HCT116 (cell line): ENCODE data around the gene NTSR1. TPM values are rescaled to one million over a fixed set of nuclear protein-coding genes. Genes with fewer than 3 reads are reported as not detected.

Source experiments
- ATAC-seq: fragments of 200-7000 bp; cut with Tn5 transposase; 2 replicates; pipeline ENCODE4 v1.9.1; 2020; ENCODE audit warnings: mild to moderate bottlenecking, moderate library complexity
- BruUV-seq: library from RNA; stranded (reverse); fragments of 400-500 nt; replicated peaks from 2 replicates; lab custom pipeline; 2021; lab: Mats Ljungman, UMichigan
- CTCF ChIA-PET: fragments of 300-600 bp; sonication (Branson Sonifier 250); formaldehyde crosslinking; loops from one replicate; lab custom pipeline; 2021; ENCODE audit warnings: antibody characterized with exemption; lab: Charles Lee
- POLR2A ChIA-PET: fragments of 300-600, 350-600 bp; sonication (Branson Sonifier 250); formaldehyde crosslinking; loops from one replicate; lab custom pipeline; 2021; ENCODE audit warnings: antibody characterized with exemption; lab: Charles Lee
- RAD21 ChIA-PET, 2 experiments: fragments of 300-600 bp; sonication (Branson Sonifier 250); formaldehyde crosslinking; loops; one replicate each; lab custom pipeline; 2023; ENCODE audit warnings: low total read pairs in 2 of 2; ENCODE audit not compliant: uncharacterized antibody in 2 of 2, unreplicated experiment in 2 of 2, low non-redundant PET in 1 of 2; lab: Charles Lee
- DNase-seq: peaks from one replicate; pipeline ENCODE4 v3.0.0-alpha.2; 2010; ENCODE audit warnings: low read depth, low spot score
- H2AFZ ChIP-seq: fragments of 200-600 bp; shearing (Covaris generic), sonication (generic); 2 replicates; pipeline ENCODE4 v1.6.1; 2017; ENCODE audit warnings: low read depth, mixed run types, mixed read lengths, antibody characterized with exemption, low read length; ENCODE audit not compliant: poor library complexity, severe bottlenecking
- H3K27ac ChIP-seq: 2 replicates; pipeline ENCODE4 v1.5.1; 2012; ENCODE audit warnings: low read depth, low read length
- H3K27me3 ChIP-seq: fragments of 200-600 bp; sonication (generic); 2 replicates; pipeline ENCODE4 v1.6.1; 2016; ENCODE audit warnings: mixed run types, low read length, mixed read lengths; ENCODE audit not compliant: insufficient read depth
- H3K36me3 ChIP-seq, 2 experiments: fragments of 200-500 bp in 1 of 2; fragments of 200-600 bp in 1 of 2; sonication (Bioruptor generic) in 1 of 2; sonication (generic) in 1 of 2; 2 replicates each; pipeline versions ENCODE4 v1.5.1 to v1.6.1; 2014 to 2016; ENCODE audit warnings: low read length in 2 of 2, inconsistent platforms in 1 of 2, mixed read lengths in 1 of 2, mixed run types in 1 of 2; ENCODE audit not compliant: insufficient read depth in 2 of 2, control insufficient read depth in 1 of 2
- H3K4me1 ChIP-seq, 2 experiments: fragments of 200-600 bp in 1 of 2; sonication (generic) in 1 of 2; 2 replicates each; pipeline versions ENCODE4 v1.5.1 to v1.6.1; 2012 to 2017; ENCODE audit warnings: low read length in 2 of 2, inconsistent platforms in 1 of 2, mild to moderate bottlenecking in 1 of 2, mixed read lengths in 1 of 2, mixed run types in 1 of 2, moderate library complexity in 1 of 2; ENCODE audit not compliant: insufficient read depth in 2 of 2, control insufficient read depth in 1 of 2
- H3K4me2 ChIP-seq: fragments of 200-600 bp; sonication (generic); 2 replicates; pipeline ENCODE4 v1.6.1; 2017; ENCODE audit warnings: mixed run types, low read length, mixed read lengths
- H3K4me3 ChIP-seq, 2 experiments: fragments of 200-600 bp in 1 of 2; sonication (generic) in 1 of 2; replicated peaks in 1 of 2; 2 replicates each; pipeline ENCODE4 v1.5.1; 2011 to 2016; ENCODE audit warnings: low read length in 2 of 2, control low read depth in 1 of 2, low read depth in 1 of 2, mild to moderate bottlenecking in 1 of 2, mixed read lengths in 1 of 2, mixed run types in 1 of 2
- H3K79me2 ChIP-seq: fragments of 200-600 bp; sonication (generic); 2 replicates; pipeline ENCODE4 v1.6.1; 2017; ENCODE audit warnings: mild to moderate bottlenecking, mixed run types, low read length, moderate library complexity, mixed read lengths; ENCODE audit not compliant: insufficient read depth
- H3K9ac ChIP-seq: fragments of 200-600 bp; sonication (generic); 2 replicates; pipeline ENCODE4 v1.6.1; 2016; ENCODE audit warnings: low read length, mixed read lengths
- H3K9me2 ChIP-seq: fragments of 200-600 bp; sonication (generic), shearing (Covaris generic); 2 replicates; pipeline ENCODE4 v1.6.1; 2017; ENCODE audit warnings: mixed run types, mild to moderate bottlenecking, moderate library complexity; ENCODE audit not compliant: insufficient read depth
- H3K9me3 ChIP-seq, 2 experiments: fragments of 200-500 bp in 1 of 2; fragments of 200-600 bp in 1 of 2; sonication (Bioruptor generic) in 1 of 2; sonication (generic) in 1 of 2; 2 replicates each; pipeline ENCODE4 v1.6.1; 2014 to 2017; ENCODE audit warnings: low read length in 2 of 2, mixed read lengths in 2 of 2, inconsistent platforms in 1 of 2, low read depth in 1 of 2, mild to moderate bottlenecking in 1 of 2, mixed run types in 1 of 2, moderate library complexity in 1 of 2; ENCODE audit not compliant: control insufficient read depth in 1 of 2, insufficient read depth in 1 of 2
- H4K20me1 ChIP-seq: fragments of 200-600 bp; sonication (generic), shearing (Covaris generic); 2 replicates; pipeline ENCODE4 v1.6.1; 2017; ENCODE audit warnings: mixed run types, mild to moderate bottlenecking, moderate library complexity; ENCODE audit not compliant: insufficient read depth
- ATF3 ChIP-seq: IDR thresholded peaks from 2 replicates; pipeline ENCODE4 v1.6.1; 2012
- CBX3 ChIP-seq: IDR thresholded peaks from 2 replicates; pipeline ENCODE4 v1.6.1; 2012; ENCODE audit warnings: low read depth
- CEBPB ChIP-seq: IDR thresholded peaks from 2 replicates; pipeline ENCODE4 v1.6.1; 2012; ENCODE audit warnings: low read depth
- ELF1 ChIP-seq: IDR thresholded peaks from 2 replicates; pipeline ENCODE4 v1.6.1; 2012; ENCODE audit warnings: low read depth, borderline replicate concordance
- EZH2 ChIP-seq: fragments of 200-600 bp; sonication (generic); IDR thresholded peaks from 2 replicates; pipeline ENCODE4 v1.6.1; 2017; ENCODE audit warnings: antibody characterized with exemption, mixed run types
- EZH2phosphoT487 ChIP-seq: fragments of 200-600 bp; IDR thresholded peaks from 2 replicates; pipeline ENCODE4 v1.6.1; 2018; ENCODE audit warnings: antibody characterized with exemption, borderline replicate concordance
- FOSL1 ChIP-seq: IDR thresholded peaks from 2 replicates; pipeline ENCODE4 v1.6.1; 2012; ENCODE audit warnings: low read depth
- JUND ChIP-seq: IDR thresholded peaks from 2 replicates; pipeline ENCODE4 v1.6.1; 2012
- MAX ChIP-seq: IDR thresholded peaks from 2 replicates; pipeline ENCODE4 v1.6.1; 2012
- POLR2A ChIP-seq: IDR thresholded peaks from 2 replicates; pipeline ENCODE4 v1.7.0; 2011; ENCODE audit warnings: borderline replicate concordance; ENCODE audit not compliant: insufficient read depth, insufficient read length; ENCODE audit errors: extremely low read depth
- POLR2AphosphoS5 ChIP-seq: IDR thresholded peaks from 2 replicates; pipeline ENCODE4 v1.6.1; 2011; ENCODE audit warnings: mild to moderate bottlenecking, low read depth, low read length, moderate library complexity
- RAD21 ChIP-seq: IDR thresholded peaks from 2 replicates; pipeline ENCODE4 v1.6.1; 2012; ENCODE audit warnings: low read depth, mild to moderate bottlenecking
- REST ChIP-seq: IDR thresholded peaks from 2 replicates; pipeline ENCODE4 v1.6.1; 2012; ENCODE audit warnings: low read depth
- SIN3A ChIP-seq: IDR thresholded peaks from 2 replicates; pipeline ENCODE4 v1.6.1; 2012; ENCODE audit warnings: low read depth
- SP1 ChIP-seq: IDR thresholded peaks from 2 replicates; pipeline ENCODE4 v1.6.1; 2012; ENCODE audit warnings: low read depth
- SRF ChIP-seq: IDR thresholded peaks from 2 replicates; pipeline ENCODE4 v1.6.1; 2012; ENCODE audit warnings: low read depth
- YY1 ChIP-seq: IDR thresholded peaks from 2 replicates; pipeline ENCODE4 v1.6.1; 2011; ENCODE audit warnings: low read length, low read depth, moderate library complexity, mild to moderate bottlenecking; ENCODE audit not compliant: insufficient replicate concordance; ENCODE audit errors: extremely low read depth
- ZFX ChIP-seq: fragments of 450-650 bp; IDR thresholded peaks from 2 replicates; pipeline ENCODE4 v1.6.1; 2017
- ZNF274 ChIP-seq: fragments of 200-500 bp; sonication (Bioruptor generic); IDR thresholded peaks from 2 replicates; pipeline ENCODE4 v1.6.1; 2014; ENCODE audit warnings: mild to moderate bottlenecking, low read depth, low read length, inconsistent platforms
- intact Hi-C: fragments of 100-400 bp; cut with micrococcal nuclease; formaldehyde crosslinking; loops from 2 replicates; pipeline ENCODE4 v1.10.0; 2022
- total RNA-seq: library from RNA; stranded (reverse); gene quantifications from one replicate; pipeline ENCODE4 v1.2.1, GENCODE V29; 2021; ENCODE audit not compliant: unreplicated experiment
- TF ChIP-seq, protein P1 (sequence below), 3 experiments: fragments of 200-600 bp in 1 of 3; sonication (generic) in 1 of 3; IDR thresholded peaks in 2 of 3; conservative IDR thresholded peaks in 1 of 3; 2 replicates each; pipeline ENCODE4 v1.5.1; 2012 to 2017; ENCODE audit warnings: low read depth in 2 of 3, low read length in 2 of 3, antibody characterized with exemption in 1 of 3, borderline replicate concordance in 1 of 3, control low read depth in 1 of 3, mild to moderate bottlenecking in 1 of 3, mixed read lengths in 1 of 3, mixed run types in 1 of 3, moderate library complexity in 1 of 3; ENCODE audit not compliant: insufficient read depth in 1 of 3

The NTSR1 gene
- total RNA-seq, 1 experiment from 2014 or later, result 187 TPM

DNA sequence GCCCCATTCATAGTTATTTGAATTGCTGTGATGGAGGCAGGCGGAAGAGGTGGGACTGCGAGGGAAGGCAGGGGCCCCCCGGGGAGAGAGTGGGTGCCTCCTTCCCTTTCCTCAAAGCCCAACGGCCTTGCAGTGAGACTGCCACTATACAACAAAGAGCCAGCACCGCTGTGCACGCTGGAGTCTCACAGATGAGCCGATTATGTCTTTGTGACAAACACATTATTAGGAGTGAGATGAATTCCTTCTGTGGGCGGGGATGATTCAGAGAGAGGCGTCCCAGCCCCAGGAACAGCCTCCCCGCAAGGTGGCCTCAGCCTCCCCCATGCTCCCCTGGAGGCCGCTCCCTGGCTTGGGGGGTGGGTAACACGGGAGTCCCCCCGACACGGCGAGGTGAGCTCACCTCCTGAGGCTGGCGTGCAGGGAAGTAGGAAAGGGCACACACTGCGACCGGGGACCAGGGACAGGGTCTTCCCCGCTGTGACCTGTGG, 26.7 kb downstream of the NTSR1 start (continued):
- TF ChIP-seq POLR2AphosphoS5, result peak; percentile 84
- TF ChIP-seq FOSL1, result no peak
- no peak for TF ChIP-seq EZH2phosphoT487
- TF ChIP-seq ZFX, result no peak
- TF ChIP-seq ELF1, result no peak
- TF ChIP-seq EZH2, result no peak
- no peak for TF ChIP-seq SRF
- no peak for TF ChIP-seq MAX
- no peak for TF ChIP-seq YY1
- TF ChIP-seq ZNF274, result no peak
- no peak for TF ChIP-seq ATF3

DNA sequence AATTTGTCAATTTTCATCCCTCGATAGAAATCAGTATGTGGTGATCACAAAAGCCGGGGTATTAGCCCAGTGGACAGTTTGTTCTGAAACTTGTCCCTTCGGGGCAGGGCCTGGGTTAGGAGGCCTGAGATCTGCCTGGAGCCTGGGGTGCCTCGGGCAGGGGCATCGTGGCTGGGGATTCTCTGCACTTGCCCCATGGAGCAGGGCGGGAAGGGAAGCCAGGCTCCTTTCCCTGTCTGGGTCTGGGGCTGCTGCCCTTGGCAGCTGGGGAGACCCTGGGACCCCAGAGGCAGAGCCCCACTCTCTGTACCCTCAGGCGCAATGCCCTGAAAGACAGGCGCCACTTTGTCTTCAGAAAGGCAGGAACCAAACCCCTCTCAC, 27.4 kb downstream of the NTSR1 start:
- H3K79me2 ChIP-seq, result peaks cover 88% of the 10 kb centered on the region
- no peaks in the 10 kb centered on the region for H3K9me3 ChIP-seq
- H3K27ac ChIP-seq, result peak overlapping the region; percentile 100
- H2AFZ ChIP-seq, result no peak overlapping the region
- peaks cover 88 to 100% of the 10 kb centered on the region in 2 experiments for H3K4me1 ChIP-seq
- intact Hi-C loops, result no loop called here
- ATAC-seq (no peak), DNase-seq (no peak)
- peak overlapping the region; percentile 77 for H3K4me2 ChIP-seq
- H3K36me3 ChIP-seq, result peaks cover 0 to 40% of the 10 kb centered on the region in 2 experiments; a peak in 1 of 4 replicates
- CTCF ChIA-PET, result no interaction called here
- peak overlapping the region; percentile 77 for H3K9ac ChIP-seq
- H3K4me3 ChIP-seq, result peak overlapping the region; percentile 38 to 43; a peak in 3 of 4 replicates
- RAD21 ChIA-PET, result interaction anchor here in 1 of 2 experiments (0.6 kb wide), 1 partner anchor 29 kb away, joined by 4 read pairs; no protein-coding TSS in a partner anchor
- TSS peak; percentile 30 for BruUV-seq
- POLR2A ChIA-PET, result interaction anchor here (0.5 to 2.4 kb wide), 4 partner anchors 12 to 28 kb away, joined by 3 to 14 read pairs (median 3); partner anchors contain the start of gene NTSR1
- no peaks in the 10 kb centered on the region for H4K20me1 ChIP-seq
- no peaks in the 10 kb centered on the region for H3K9me2 ChIP-seq
- no peaks in the 10 kb centered on the region for H3K27me3 ChIP-seq
- TF ChIP-seq CBX3 (no peak), POLR2A (no peak), CEBPB (no peak), ZFX (no peak), SRF (no peak), SP1 (no peak), MAX (no peak), JUND (no peak), EZH2phosphoT487 (no peak), SIN3A (no peak), ATF3 (no peak), EZH2 (no peak), RAD21 (no peak), REST (no peak), ELF1 (no peak)
- TF ChIP-seq, protein P1, sequence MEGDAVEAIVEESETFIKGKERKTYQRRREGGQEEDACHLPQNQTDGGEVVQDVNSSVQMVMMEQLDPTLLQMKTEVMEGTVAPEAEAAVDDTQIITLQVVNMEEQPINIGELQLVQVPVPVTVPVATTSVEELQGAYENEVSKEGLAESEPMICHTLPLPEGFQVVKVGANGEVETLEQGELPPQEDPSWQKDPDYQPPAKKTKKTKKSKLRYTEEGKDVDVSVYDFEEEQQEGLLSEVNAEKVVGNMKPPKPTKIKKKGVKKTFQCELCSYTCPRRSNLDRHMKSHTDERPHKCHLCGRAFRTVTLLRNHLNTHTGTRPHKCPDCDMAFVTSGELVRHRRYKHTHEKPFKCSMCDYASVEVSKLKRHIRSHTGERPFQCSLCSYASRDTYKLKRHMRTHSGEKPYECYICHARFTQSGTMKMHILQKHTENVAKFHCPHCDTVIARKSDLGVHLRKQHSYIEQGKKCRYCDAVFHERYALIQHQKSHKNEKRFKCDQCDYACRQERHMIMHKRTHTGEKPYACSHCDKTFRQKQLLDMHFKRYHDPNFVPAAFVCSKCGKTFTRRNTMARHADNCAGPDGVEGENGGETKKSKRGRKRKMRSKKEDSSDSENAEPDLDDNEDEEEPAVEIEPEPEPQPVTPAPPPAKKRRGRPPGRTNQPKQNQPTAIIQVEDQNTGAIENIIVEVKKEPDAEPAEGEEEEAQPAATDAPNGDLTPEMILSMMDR (IDR thresholded peaks at IDR 0.05 in 2 of 3, conservative IDR thresholded peaks at IDR 0.05 in 1 of 3; ENCODE audit: borderline replicate concordance in 1 of 3, insufficient read depth in 1 of 3, low read depth in 2 of 3, low read length in 2 of 3), result no peak
